Measurements from ENCODE around the gene SAMD4A.

SAMD4A gene

GRCh38 chr14:54708982-54709381 is 142.1 kb downstream of the SAMD4A start:
- no peak for DNase-seq

GRCh38 chr14:54709444-54709843 is 142.5 kb downstream of the SAMD4A start:
- no peak for DNase-seq

GRCh38 chr14:54709867-54710266 is 142.9 kb downstream of the SAMD4A start:
- DNase-seq = no peak

GRCh38 chr14:54711312-54711711 is 144.4 kb downstream of the SAMD4A start:
- DNase-seq = no peak

- DNase-seq = peak in 3 of 4 experiments; percentile 11 to 18 (median 11)
Measured at GRCh38 chr14:54711812-54712464, 145.0 kb downstream of the SAMD4A start.

- DNase-seq = peak; percentile 38 to 79 (median 62)
Measured at GRCh38 chr14:54712465-54713200, 145.7 kb downstream of the SAMD4A start.

GRCh38 chr14:54713379-54713778 is 146.5 kb downstream of the SAMD4A start:
- DNase-seq = no peak

GRCh38 chr14:54715239-54715638 is 148.3 kb downstream of the SAMD4A start:
- peak; percentile 19 to 50 (median 28) for DNase-seq

- no peak for DNase-seq
Measured at GRCh38 chr14:54715811-54716210, 148.9 kb downstream of the SAMD4A start.

- DNase-seq = no peak
Measured at GRCh38 chr14:54716862-54717261, 149.9 kb downstream of the SAMD4A start.

- no peak for DNase-seq
Measured at GRCh38 chr14:54718046-54718445, 151.1 kb downstream of the SAMD4A start.

GRCh38 chr14:54719406-54719805 is 152.5 kb downstream of the SAMD4A start:
- DNase-seq = no peak

GRCh38 chr14:54722791-54723432 is 156.0 kb downstream of the SAMD4A start:
- DNase-seq = peak; percentile 43 to 68 (median 56)

- no peak for DNase-seq
Measured at GRCh38 chr14:54724123-54724522, 157.2 kb downstream of the SAMD4A start.

- no peak for DNase-seq
Measured at GRCh38 chr14:54724676-54725325, 157.9 kb downstream of the SAMD4A start.

- no peak for DNase-seq
Measured at GRCh38 chr14:54725998-54726397, 159.1 kb downstream of the SAMD4A start.

- DNase-seq = no peak
Measured at GRCh38 chr14:54727929-54728328, 161.0 kb downstream of the SAMD4A start.

- DNase-seq = no peak
Measured at GRCh38 chr14:54728700-54729527, 162.0 kb downstream of the SAMD4A start.

GRCh38 chr14:54730156-54730961 is 163.4 kb downstream of the SAMD4A start:
- peak; percentile 68 to 90 (median 76) for DNase-seq

- DNase-seq = no peak
Measured at GRCh38 chr14:54734966-54735365, 168.0 kb downstream of the SAMD4A start.

- DNase-seq = no peak
Measured at GRCh38 chr14:54735424-54735823, 168.5 kb downstream of the SAMD4A start.

Data from suppressor macrophage (primary cell).